ENCODE data around the gene KCND3.

- TF ChIP-seq CTCF (IDR thresholded peaks at IDR 0.05) = no peak
- no peak for TF ChIP-seq POLR2A (IDR thresholded peaks at IDR 0.05)
These were observed 212.6 kb downstream of the KCND3 start for GRCh38 chr1:111776861-111777260.
